ENCODE data around the gene BBS9.

DNA sequence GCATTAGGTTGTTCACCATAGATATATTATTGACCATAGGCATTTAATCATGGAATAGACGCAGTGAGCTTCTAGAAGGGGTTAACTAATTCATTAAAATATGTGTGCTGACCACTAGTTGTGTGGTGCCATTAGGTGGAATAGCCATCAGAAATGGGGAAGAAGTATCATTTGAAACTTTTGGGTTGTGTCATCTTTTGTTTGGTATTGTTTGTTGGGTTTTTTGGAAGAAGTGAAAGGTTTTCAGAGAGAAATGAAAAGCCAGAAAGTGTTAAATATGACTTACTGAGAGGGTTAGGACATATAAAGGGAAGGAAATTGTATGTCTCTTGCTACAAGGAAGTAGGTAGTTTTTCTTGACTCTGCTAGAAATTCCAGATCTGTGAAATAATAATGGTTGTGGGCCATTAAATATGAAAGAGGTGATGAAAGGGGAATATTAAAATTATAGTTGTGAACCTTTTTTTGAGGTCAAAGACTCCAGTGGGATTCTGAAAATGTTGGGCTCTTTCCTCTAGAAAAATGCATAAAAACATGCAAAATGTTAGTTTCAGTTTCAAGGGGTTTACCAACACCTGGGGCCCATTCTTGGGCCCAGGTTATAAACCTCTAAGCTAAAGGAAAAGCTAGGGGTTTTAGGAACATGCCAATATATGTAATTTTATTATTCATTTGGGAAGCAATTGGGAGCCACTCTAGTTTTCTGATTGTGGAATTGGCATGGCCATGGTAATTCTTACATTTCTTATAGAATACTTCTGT, 348.5 kb downstream of the BBS9 start:
- TF ChIP-seq, protein P1, sequence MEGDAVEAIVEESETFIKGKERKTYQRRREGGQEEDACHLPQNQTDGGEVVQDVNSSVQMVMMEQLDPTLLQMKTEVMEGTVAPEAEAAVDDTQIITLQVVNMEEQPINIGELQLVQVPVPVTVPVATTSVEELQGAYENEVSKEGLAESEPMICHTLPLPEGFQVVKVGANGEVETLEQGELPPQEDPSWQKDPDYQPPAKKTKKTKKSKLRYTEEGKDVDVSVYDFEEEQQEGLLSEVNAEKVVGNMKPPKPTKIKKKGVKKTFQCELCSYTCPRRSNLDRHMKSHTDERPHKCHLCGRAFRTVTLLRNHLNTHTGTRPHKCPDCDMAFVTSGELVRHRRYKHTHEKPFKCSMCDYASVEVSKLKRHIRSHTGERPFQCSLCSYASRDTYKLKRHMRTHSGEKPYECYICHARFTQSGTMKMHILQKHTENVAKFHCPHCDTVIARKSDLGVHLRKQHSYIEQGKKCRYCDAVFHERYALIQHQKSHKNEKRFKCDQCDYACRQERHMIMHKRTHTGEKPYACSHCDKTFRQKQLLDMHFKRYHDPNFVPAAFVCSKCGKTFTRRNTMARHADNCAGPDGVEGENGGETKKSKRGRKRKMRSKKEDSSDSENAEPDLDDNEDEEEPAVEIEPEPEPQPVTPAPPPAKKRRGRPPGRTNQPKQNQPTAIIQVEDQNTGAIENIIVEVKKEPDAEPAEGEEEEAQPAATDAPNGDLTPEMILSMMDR (IDR thresholded peaks at IDR 0.05; ENCODE audit: low read depth, low read length), result no peak
- TF ChIP-seq EZH2phosphoT487 (IDR thresholded peaks at IDR 0.05; ENCODE audit: low read depth), result no peak

Data from OCI-LY3 (cell line).